ENCODE measurements around the gene DTNBP1. TPM values are rescaled to one million over a fixed set of nuclear protein-coding genes. Genes with fewer than 3 reads are reported as not detected.

The DTNBP1 gene
- total RNA-seq, 1 donor from 2014 or later, result 19.4 TPM

GRCh38 chr6:15573384-15573783, 89.4 kb downstream of the DTNBP1 start:
- DNase-seq (ENCODE audit: low spot score in 2 of 2, unreplicated experiment in 2 of 2), result no peak
- Mint-ChIP-seq H3K27me3 (ENCODE audit: low read depth) (no peaks in the 10 kb centered on the region), H3K4me3 (no peak overlapping the region), H3K9me3 (peaks cover 8% of the 10 kb centered on the region), H3K36me3 (peaks cover 5% of the 10 kb centered on the region), H3K27ac (no peak overlapping the region), H3K4me1 (peaks cover 36% of the 10 kb centered on the region)
- TF ChIP-seq CTCF (IDR thresholded peaks at IDR 0.05; ENCODE audit: unreplicated experiment), result no peak

DNA sequence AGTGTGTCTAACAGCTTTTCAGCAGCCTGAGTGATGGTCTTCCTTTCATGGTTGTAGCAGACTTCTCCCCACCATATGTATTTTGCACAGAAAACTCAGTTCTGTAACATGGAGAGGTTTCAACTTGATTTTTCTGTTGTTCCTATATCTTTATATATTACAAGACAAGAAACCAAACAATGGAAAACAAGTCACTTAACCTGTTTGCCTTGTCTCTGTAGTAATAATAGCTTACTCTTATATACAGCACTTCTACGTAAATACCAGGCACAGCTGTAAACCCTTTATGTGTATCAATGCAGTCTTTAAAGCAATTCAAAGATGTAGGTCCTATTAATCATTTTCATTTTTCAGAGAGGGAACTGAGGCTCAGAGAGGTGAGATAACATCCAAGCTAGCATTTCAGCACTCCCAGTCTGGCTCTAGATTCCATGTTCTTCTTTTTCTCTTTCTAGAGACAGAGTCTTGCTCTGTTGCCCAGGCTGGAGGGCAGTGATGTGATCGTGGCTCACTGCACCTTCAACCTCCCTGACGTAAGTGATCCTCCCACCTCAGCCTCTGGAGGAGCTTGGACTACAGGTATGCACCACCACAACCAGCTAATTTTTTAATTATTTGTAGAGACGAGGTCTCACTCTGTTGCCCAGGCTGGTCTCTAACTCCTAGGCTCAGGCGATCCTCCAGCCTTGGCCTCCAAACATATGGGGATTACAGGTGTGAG, 90.4 kb downstream of the DTNBP1 start:
- H3K36me3 Mint-ChIP-seq, result peaks cover 5% of the 10 kb centered on the region
- DNase-seq (ENCODE audit: low spot score in 2 of 2, unreplicated experiment in 2 of 2), result no peak
- no peak for TF ChIP-seq CTCF (IDR thresholded peaks at IDR 0.05; ENCODE audit: unreplicated experiment)
- peaks cover 8% of the 10 kb centered on the region for H3K9me3 Mint-ChIP-seq
- H3K4me1 Mint-ChIP-seq, result peaks cover 33% of the 10 kb centered on the region
- no peak overlapping the region for H3K27ac Mint-ChIP-seq
- no peak overlapping the region for H3K4me3 Mint-ChIP-seq
- no peaks in the 10 kb centered on the region for H3K27me3 Mint-ChIP-seq (ENCODE audit: low read depth)

GRCh38 chr6:15570171-15570570, 92.7 kb downstream of the DTNBP1 start:
- peaks cover 13% of the 10 kb centered on the region for H3K9me3 Mint-ChIP-seq
- no peak overlapping the region for H3K4me3 Mint-ChIP-seq
- no peak for DNase-seq (ENCODE audit: low spot score in 2 of 2, unreplicated experiment in 2 of 2)
- H3K36me3 Mint-ChIP-seq, result peaks cover 9% of the 10 kb centered on the region
- H3K4me1 Mint-ChIP-seq, result peaks cover 21% of the 10 kb centered on the region
- H3K27me3 Mint-ChIP-seq (ENCODE audit: low read depth), result no peaks in the 10 kb centered on the region
- no peak for TF ChIP-seq CTCF (IDR thresholded peaks at IDR 0.05; ENCODE audit: unreplicated experiment)
- no peak overlapping the region for H3K27ac Mint-ChIP-seq

DNA sequence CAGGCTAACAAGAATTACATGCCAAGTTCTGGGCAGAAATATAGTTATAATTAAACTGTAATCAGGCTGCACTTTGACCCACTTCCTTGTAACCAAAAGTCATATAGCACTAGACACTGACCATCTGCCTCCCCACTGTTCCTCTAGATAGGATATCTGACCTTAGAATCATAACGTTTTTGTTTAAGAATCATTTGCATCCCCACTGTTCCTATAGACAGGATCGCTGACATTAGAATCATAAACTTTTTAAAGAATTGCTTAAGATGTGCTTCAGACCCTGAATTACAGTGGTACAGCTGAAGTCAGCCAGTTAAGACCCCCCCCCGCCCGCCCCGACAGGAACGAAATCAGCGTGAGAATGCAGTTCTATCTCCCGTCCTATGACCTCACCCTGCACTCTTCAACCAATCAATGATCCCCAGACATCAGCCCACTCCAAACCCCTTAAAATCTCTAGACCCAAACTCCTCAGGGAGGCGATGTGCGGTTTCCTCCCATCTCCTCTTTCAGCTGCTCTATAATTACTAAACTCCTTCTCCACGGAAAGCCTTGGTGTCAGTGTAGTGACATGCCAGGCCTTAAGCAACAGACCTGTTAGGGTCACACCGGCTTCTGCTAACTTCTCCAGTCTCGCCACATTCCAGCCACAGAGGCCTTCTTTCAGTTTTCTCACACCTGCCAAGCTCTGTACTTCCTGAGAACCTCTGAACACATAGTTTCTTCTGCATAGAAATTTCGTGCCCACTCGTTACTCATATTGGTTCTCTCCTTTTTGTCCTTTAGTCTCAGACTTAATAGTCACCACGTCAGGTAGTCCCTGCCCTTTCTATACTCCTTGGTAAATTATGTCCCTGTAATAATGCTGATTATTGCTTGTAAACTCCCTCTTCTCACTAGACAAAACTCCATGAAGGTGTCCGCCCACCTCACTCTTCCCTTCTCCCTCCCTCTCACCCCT, 93.5 kb downstream of the DTNBP1 start:
- Mint-ChIP-seq H3K9me3 (peaks cover 13% of the 10 kb centered on the region), H3K36me3 (peaks cover 9% of the 10 kb centered on the region), H3K4me1 (peaks cover 15% of the 10 kb centered on the region), H3K27me3 (ENCODE audit: low read depth) (no peaks in the 10 kb centered on the region), H3K27ac (peak overlapping the region; percentile 15), H3K4me3 (no peak overlapping the region)
- DNase-seq (ENCODE audit: low spot score in 2 of 2, unreplicated experiment in 2 of 2), result no peak
- TF ChIP-seq CTCF (IDR thresholded peaks at IDR 0.05; ENCODE audit: unreplicated experiment), result no peak

- no peak for DNase-seq (ENCODE audit: low spot score in 2 of 2, unreplicated experiment in 2 of 2)
Observed at GRCh38 chr6:15562977-15563376, 99.9 kb downstream of the DTNBP1 start.

More at GRCh38 chr6:15562977-15563376, 99.9 kb downstream of the DTNBP1 start:
- H3K27me3 Mint-ChIP-seq (ENCODE audit: low read depth), result no peaks in the 10 kb centered on the region
- H3K27ac Mint-ChIP-seq, result no peak overlapping the region
- H3K36me3 Mint-ChIP-seq, result peaks cover 4% of the 10 kb centered on the region
- H3K9me3 Mint-ChIP-seq, result peaks cover 8% of the 10 kb centered on the region
- no peak overlapping the region for H3K4me3 Mint-ChIP-seq
- H3K4me1 Mint-ChIP-seq, result peaks cover 1% of the 10 kb centered on the region
- TF ChIP-seq CTCF (IDR thresholded peaks at IDR 0.05; ENCODE audit: unreplicated experiment), result no peak
